IPS-18c (cell line): ENCODE data around the gene OTOP3.
"Not testable (repeated sequence)": the region's sequence is repeated elsewhere in the genome, so short reads cannot be mapped to it uniquely, and the experiment has no call there.

Experiments
- H3K4me3 ChIP-seq: 2 replicates; pipeline ENCODE4 v1.7.0; 2013; ENCODE audit warnings: low read depth, mild to moderate bottlenecking, low read length, moderate library complexity; ENCODE audit not compliant: insufficient read depth
- H3K9me3 ChIP-seq: one replicate; pipeline ENCODE4 v1.6.1; 2013; ENCODE audit warnings: mild to moderate bottlenecking, low read length, moderate library complexity; ENCODE audit not compliant: control insufficient read depth, insufficient read depth

OTOP3 gene

DNA sequence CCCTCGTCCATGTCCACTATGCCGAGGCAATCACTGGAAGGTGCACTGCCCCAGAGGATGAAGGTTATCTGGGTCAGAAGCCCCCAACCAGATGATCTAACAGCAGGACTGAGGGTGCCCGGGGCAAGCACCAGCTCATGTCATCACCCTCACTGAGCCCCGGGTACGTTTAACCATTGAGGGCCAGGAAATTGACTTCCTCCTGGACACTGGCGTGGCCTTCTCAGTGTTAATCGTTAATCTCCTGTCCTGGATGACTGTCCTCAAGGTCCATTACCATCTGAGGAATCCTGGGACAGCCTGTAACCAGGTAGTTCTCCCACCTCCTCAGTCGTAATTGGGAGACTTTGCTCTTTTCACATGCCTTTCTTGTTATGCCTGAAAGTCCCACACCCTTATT, 24.3 kb upstream of the OTOP3 start:
- not testable (repeated sequence) for H3K4me3 ChIP-seq

DNA sequence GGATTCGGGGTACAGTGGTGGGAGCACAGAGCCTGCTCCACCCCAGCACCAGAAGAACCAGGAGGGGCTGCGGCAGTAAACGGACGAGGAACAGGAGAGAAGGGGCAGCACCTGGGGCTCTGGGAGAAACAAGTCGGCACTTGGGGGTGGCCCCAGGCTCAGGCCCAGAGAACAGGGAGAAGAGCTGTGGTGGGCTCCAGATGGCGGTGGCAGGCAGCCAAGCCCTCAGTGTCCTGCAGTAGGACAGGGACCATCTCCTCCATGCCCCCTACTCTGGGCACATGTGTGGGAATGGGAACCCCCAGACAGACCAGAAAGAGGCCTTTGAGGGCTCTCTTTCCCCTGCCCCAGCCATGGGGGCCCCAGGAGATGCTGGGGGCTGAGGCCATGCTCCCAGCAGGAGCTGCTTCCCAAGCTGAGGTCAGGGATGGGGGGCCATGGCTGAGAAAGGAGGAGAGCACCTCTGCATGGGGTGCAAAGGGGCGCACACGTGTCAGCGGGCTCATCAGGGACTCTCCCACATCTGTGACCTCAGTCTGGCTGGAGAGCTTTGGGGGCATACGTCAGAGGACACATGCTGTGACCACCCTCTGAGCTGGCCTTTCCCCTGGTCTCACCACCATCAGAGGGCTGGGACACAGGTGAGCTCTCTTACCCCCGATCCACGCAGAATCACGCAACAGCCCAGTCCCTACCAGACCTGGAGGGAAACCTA, 19.4 kb upstream of the OTOP3 start:
- Histone ChIP-seq H3K9me3 (no peaks in the 10 kb centered on the region), H3K4me3 (no peak overlapping the region)

More for the DNA sequence above, 24.3 kb upstream of the OTOP3 start:
- H3K9me3 ChIP-seq: not testable (repeated sequence)

DNA sequence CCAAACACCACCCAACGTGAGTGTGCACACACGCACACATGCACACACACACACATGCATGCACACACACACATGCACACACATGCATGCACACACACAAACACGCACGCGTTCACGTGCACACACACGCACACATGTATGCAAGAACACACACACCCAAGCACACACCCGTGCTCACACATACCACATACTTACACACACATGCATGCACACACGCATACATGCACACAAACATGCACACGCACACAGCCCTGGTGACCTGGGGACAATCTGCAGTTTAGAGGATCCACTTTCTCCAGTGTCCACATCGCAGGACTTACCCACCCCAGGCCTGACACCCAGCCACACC, 18.9 kb upstream of the OTOP3 start:
- no peaks in the 10 kb centered on the region for H3K9me3 ChIP-seq
- no peak overlapping the region for H3K4me3 ChIP-seq

DNA sequence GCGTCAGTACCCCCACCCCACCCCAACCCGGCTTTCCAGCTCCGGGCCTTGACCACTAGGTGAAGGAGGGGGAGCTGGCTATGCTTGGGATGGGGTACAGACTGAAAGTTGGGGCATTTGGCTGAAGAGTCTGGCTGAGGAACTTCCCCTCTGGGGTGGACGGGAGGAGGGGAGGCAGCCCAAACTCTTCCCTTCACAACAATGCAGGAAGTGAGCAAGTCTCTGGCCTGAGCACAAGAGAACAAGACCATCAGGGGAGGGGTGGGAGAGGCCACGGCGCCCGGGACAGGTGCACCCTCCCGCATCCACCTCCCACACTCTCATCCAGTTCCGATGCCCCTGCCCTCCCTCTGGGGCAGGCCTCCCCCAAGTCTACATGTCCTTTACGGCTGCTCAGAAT, 18.3 kb upstream of the OTOP3 start:
- no peak overlapping the region for H3K4me3 ChIP-seq
- H3K9me3 ChIP-seq: no peaks in the 10 kb centered on the region

DNA sequence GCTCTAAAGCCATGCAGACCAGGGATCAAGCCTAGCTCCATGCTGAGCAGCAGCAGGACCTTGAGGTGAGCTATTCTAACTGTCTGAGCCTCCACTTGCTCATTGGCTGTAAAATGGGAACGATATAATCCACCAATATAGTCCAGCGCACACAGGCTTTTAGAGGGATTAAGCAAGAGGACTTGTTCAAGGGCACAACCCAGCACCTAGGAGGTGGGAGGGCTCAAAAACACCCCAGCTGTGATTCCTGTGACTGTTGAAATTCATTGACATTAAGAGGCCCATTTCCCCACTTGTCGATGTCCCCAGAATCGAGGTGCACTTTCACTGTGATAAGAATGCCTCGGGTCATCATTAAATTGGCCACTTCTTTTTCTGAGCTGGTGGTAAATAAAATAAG, 16.8 kb upstream of the OTOP3 start:
- no peaks in the 10 kb centered on the region for H3K9me3 ChIP-seq
- no peak overlapping the region for H3K4me3 ChIP-seq

DNA sequence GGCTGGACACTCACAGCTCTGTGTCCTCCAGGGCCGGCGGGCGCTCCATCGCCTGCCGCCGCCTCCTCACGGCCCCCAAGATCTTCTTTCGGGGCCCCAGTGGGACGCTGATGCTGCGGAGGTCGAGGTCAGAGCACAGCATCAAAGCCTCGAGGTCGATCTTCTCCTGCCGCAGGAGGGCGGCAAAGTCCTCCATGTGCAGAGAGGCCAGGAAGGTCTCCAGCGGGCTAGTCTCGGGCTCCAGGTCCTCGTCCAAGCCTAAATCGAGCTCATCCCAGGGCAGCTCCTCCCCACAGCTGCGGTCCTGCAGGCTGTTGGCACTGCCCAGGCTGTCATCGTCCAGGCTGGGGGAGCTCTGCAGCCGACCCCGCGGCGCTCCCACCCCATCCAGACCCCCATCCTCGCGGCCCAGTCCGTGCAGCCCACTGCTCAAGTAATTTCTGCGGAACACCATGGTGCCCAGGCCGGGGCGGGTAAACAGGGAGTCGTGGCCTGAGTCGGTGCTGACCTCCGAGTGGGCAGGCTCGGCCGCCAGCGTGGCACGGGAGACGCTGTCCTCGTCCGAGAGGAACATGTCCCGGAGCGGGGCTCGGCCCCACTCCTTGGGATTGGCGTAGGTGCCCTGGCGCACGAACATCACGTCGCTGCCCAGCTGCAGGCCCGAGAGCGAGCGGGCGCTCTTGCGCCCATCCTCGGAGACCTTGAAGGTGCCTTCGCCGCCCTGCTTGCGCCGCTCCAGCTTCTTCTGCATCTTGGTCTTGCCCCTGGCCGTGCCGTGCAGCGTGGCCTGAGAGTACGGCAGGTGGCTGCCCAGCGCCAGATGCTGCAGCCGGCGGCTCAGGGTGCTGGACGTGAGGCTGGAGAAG, 16.0 kb upstream of the OTOP3 start:
- Histone ChIP-seq H3K9me3 (no peaks in the 10 kb centered on the region), H3K4me3 (no peak overlapping the region)

DNA sequence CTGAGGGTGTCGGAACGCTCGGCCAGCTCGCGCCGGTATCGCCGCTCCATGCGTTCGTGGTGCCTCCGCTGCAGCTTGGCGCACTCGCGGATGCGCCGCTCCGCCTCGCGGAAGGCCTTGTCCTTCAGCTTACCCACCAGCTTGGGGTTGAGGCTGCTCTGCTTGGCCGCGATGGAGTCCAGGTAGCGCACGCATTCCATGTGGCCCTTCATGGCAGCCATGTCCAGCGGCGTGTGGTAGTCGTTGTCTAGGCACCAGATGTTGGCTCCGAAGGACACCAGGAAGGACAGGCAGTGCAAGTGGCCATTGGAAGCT, 15.4 kb upstream of the OTOP3 start:
- no peaks in the 10 kb centered on the region for H3K9me3 ChIP-seq

DNA sequence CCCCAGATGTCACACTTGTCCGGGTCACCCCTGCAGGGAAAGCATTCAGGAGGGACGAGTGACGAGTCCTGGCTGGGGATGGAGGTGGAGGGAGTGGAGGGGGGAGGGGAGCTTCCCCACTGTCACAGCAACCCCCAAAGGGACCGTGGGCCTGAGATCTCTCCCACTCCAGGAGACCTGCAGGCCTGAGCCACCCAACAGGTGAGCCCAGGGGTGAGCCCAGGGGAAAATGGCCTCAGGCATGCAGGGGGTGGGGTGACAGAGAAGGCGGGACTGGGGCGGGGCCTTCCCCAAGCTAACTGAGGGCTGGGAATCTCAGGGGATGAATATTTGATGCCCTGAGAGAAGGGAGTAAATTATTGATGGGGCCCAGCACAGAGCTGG, 15.1 kb upstream of the OTOP3 start:
- H3K9me3 ChIP-seq: no peaks in the 10 kb centered on the region

More for the DNA sequence above, 15.4 kb upstream of the OTOP3 start:
- no peak overlapping the region for H3K4me3 ChIP-seq

DNA sequence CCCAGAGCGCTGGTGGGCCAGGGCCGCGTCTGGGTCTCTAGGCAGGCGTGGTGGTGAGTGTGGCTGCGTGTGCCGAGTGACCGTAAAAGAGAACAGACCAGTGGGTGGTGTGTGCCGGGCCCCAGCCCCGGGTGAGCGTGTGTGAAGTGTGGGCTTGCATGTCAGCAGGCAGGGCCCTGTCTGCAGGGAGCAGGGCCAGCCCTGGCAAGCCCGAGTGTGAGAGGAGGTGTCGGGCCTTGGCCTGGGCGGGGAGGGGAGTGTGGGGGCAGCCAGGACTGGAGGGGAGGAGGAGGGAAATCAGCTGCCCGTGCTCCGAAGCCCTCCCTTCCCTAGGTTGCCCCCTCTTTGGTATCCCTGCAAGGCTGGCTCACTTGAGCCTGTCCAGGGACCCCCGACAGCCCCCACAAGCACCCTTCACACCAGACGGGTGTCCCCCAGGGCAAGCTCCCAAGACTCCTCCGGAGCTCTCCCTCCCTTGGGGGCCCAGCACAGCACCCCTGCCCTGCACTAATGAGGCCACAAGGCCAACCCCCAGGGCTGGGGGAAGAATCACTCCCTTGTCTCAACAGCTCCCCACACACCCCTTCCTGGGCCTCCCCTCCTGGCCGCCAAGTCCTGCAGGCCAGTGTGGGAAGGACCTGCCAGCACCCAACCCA, 14.5 kb upstream of the OTOP3 start:
- H3K4me3 ChIP-seq: no peak overlapping the region

More for the DNA sequence above, 15.1 kb upstream of the OTOP3 start:
- no peak overlapping the region for H3K4me3 ChIP-seq

DNA sequence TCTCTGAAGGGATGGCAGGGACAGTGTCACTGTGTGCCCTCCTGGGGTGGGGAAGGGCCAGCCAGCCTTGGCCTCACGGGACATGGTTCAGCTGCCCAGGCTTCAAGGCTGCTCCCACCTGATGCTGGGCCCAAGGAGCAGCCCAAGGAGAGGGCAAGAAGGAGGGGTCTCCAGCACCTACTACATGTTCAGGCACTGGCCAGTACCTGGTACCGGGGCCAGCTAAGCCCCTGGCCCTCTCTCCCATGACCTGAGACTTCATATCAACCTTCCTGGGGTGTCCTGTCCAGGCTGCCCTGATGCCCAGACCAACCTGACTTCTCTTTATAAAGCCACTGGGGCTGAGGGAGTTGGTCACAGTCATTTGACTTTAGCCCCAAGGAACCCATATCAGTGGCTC, 13.9 kb upstream of the OTOP3 start:
- Histone ChIP-seq H3K4me3 (no peak overlapping the region), H3K9me3 (no peaks in the 10 kb centered on the region)

More for the DNA sequence above, 14.5 kb upstream of the OTOP3 start:
- H3K9me3 ChIP-seq: no peaks in the 10 kb centered on the region

DNA sequence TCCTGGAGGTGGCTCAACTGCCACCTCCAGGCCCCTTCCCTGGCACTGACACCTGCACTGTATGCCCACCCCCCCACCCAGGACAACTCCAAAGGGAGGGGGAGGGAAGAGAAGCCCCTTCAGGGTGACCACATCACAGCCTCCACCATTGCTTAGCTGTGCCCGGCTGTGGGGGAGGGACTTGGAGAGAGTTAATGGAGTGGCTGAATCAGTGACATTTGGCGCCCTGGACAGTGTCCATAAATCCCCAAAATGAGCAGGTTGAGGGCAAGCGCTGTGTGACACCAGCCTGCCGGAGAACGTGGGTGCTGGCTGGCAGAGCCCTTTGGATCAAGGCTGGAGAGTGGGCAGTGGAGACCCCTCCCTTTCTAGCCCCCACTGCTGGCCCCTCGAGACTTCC, 13.5 kb upstream of the OTOP3 start:
- Histone ChIP-seq H3K9me3 (no peaks in the 10 kb centered on the region), H3K4me3 (no peak overlapping the region)

DNA sequence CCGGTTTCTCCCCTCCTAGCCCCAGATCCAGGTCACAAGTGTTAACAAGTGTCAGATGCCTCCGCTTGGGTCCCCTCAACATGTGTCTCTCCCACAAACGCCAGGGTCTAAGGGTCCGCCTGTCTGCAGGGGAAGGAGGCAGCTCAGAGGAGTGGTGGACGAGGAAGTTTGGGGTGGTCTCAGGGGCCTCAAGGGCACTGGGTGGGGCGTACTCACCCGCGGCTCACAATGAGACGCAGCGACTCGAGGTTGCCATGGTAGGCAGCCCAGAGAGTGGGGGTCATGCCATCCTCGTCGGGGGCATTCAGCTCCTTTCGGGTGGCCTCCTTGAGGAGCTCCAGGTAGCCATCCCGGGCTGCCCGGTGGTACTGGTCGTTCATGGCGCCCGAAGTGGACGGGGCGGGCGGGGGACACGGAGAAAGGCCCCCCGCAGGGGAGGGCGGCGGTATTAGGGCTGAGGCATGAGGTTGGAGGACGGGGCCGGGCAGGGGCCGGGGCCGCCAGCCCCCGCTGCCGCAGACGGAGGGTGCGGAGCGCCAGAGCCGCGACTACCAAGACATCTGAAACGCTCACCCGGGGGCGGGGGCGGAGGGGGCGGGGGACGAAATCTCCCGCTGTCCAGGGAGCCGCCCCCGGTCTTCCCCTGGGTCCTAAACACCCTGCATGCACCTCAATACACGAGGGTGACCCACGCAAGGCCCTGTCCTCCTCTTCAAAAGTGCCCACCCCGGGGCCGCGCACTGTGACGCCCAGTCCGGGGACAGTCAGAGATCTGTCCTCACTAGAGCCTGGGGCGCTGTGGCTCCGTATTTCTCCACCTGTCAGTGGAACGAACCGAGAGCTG, 12.8 kb upstream of the OTOP3 start, which contains the start of gene USH1G:
USH1G (minus strand) TSS at position 562 of the 844 bp plus-strand sequence; CDS start at position 380, 182 bp downstream.
- H3K4me3 ChIP-seq: peak within 1 kb of the TSS; percentile 52; the same call in 1 of the 2 replicates

DNA sequence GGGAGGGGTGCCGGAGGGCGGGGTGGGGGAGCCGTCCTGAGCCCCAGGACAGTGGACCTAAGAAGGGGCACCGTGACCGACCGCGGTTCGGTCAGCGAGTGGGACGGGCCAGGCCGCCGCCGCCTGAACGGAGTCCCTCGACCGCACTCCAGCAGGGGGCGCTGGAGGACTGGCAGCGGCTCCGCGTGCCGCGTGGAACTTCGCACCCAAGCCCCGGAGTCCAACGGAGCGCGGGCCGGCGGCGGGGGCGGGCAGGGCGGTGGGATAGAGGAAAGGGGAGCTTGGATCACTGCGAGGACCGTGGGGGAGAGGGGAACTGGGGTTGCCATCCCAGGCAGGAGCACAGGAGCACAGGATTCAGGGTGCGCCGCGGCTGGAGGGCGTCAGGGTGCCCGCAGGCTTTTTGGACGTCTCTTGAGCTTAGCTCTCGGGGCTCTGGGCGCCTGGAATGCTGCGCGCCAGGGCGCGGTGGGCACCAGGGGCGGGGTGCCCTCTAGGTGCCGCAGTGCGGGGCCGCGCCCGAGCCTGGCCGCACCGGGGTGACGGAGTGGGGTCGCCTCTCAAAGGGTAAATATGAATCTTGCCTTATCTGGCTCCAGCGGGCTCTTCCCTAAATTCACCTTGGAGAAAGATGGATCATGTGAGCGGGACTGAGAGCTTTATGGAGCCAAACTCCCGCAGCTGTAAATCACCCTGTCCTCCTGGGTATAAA, 12.0 kb upstream of the OTOP3 start:
- peak overlapping the region; percentile 46; the same call in 1 of the 2 replicates for H3K4me3 ChIP-seq

More for the DNA sequence above, 12.8 kb upstream of the OTOP3 start, which contains the start of gene USH1G:
- no peaks in the 10 kb centered on the region for H3K9me3 ChIP-seq

DNA sequence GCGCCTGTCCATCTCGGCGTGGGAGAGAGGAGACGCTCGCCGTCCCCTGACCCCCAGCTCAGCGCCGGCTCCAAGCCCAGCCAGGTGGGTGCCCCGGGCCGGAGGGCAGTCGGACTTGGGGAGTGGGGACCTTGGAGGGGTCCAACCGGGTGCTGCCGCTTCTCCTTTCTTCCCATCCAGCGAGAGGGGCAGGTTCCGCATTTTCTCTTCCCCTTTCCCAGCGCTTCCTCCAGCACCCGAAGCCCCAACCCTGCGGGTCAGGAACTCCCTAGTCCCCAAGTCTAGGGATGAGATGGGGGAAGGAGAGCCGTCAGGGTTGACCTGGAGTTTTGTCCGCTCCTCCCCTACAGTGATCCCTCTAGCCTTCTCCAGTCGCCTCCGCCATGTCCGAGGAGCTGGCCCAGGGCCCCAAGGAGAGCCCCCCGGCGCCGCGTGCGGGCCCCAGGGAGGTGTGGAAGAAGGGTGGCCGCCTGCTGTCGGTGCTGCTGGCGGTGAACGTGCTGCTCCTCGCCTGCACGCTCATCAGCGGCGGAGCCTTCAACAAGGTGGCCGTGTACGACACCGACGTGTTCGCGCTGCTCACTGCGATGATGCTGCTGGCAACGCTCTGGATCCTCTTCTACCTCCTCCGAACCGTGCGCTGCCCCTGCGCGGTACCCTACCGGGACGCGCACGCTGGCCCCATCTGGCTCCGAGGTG, 11.3 kb upstream of the OTOP3 start, which contains the start of gene OTOP2:
OTOP2 (plus strand) TSS at position 24 of the 699 bp plus-strand sequence; CDS start at position 384, 360 bp downstream.
- Histone ChIP-seq H3K9me3 (no peaks in the 10 kb centered on the region), H3K4me3 (peak within 1 kb of the TSS; percentile 46)

More for the DNA sequence above, 12.0 kb upstream of the OTOP3 start:
- H3K9me3 ChIP-seq: no peaks in the 10 kb centered on the region

DNA sequence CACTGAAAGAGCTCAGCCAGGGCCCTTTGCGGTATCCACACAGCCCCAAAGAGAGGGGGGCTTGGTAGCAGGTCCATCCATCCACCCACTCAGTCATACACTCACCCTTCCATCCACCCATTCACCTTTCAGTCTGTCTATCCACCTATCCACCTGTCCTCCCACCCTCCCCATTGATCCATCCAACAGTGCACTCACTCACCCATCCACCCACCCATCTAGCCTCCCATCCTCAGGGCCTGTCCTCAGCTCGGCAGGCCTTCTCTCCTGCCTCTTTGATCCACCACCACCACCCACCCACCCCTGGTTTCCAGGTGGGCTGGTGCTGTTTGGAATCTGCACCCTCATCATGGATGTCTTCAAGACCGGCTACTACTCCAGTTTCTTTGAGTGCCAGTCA, 10.5 kb upstream of the OTOP3 start:
- H3K4me3 ChIP-seq: no peak overlapping the region
- H3K9me3 ChIP-seq: no peaks in the 10 kb centered on the region

DNA sequence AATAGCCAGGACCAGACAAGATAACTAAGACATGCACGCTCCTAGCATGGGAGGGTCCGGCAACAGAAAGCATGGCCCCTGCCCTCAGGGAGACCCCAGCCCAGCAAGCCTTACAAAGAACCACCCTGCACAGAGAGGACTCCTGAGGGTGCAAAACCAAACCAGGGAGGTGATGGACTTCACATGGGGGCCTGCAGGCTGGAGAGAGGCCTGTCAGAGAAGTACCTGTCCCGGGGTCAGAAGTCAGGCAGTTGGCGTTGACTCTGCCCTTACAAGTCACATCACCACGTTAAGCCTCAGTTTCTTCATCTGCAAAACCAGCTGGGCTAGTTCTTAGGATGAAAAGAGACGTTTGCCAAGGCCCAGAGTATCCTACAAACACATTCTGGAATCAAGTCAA, 6.9 kb upstream of the OTOP3 start:
- Histone ChIP-seq H3K9me3 (no peaks in the 10 kb centered on the region), H3K4me3 (no peak overlapping the region)
